IPS-20b (cell line): Measurements from ENCODE around the gene SFT2D2.
"Not testable (repeated sequence)": the region's sequence is repeated elsewhere in the genome, so short reads cannot be mapped to it uniquely, and the experiment has no call there.

ENCODE experiments used
- H3K27ac ChIP-seq: one replicate; pipeline ENCODE4 v1.5.1; 2013; ENCODE audit warnings: low read length
- H3K27me3 ChIP-seq: 2 replicates; pipeline ENCODE4 v1.6.1; 2013; ENCODE audit warnings: mild to moderate bottlenecking, low read length, inconsistent platforms; ENCODE audit not compliant: insufficient read depth
- H3K36me3 ChIP-seq: 2 replicates; pipeline ENCODE4 v1.6.1; 2013; ENCODE audit warnings: low read depth, mild to moderate bottlenecking, inconsistent platforms, low read length, moderate library complexity; ENCODE audit not compliant: insufficient read depth
- H3K4me1 ChIP-seq: 2 replicates; pipeline ENCODE4 v1.6.1; 2013; ENCODE audit warnings: mild to moderate bottlenecking, control low read depth, inconsistent platforms, low read length, moderate library complexity; ENCODE audit not compliant: insufficient read depth
- H3K4me3 ChIP-seq: 2 replicates; pipeline ENCODE4 v1.5.1; 2013; ENCODE audit warnings: mild to moderate bottlenecking, low read length, inconsistent platforms
- H3K9ac ChIP-seq: 2 replicates; pipeline ENCODE4 v1.6.1; 2013; ENCODE audit warnings: low read depth, mild to moderate bottlenecking, inconsistent platforms, low read length, moderate library complexity
- H3K9me3 ChIP-seq: 2 replicates; pipeline ENCODE4 v1.6.1; 2013; ENCODE audit warnings: mild to moderate bottlenecking, low read depth, low read length, inconsistent platforms; ENCODE audit not compliant: insufficient read depth

Gene SFT2D2

GRCh38 chr1:168202941-168203654, 22.7 kb upstream of the SFT2D2 start:
- H3K9me3 ChIP-seq: peaks cover 7% of the 10 kb centered on the region
- no peaks in the 10 kb centered on the region for H3K27me3 ChIP-seq
- H3K9ac ChIP-seq: no peak overlapping the region
- peaks cover 17% of the 10 kb centered on the region; the same call in 1 of the 2 replicates for H3K36me3 ChIP-seq
- no peak overlapping the region for H3K4me3 ChIP-seq
- no peak overlapping the region for H3K27ac ChIP-seq
- H3K4me1 ChIP-seq: no peaks in the 10 kb centered on the region

DNA sequence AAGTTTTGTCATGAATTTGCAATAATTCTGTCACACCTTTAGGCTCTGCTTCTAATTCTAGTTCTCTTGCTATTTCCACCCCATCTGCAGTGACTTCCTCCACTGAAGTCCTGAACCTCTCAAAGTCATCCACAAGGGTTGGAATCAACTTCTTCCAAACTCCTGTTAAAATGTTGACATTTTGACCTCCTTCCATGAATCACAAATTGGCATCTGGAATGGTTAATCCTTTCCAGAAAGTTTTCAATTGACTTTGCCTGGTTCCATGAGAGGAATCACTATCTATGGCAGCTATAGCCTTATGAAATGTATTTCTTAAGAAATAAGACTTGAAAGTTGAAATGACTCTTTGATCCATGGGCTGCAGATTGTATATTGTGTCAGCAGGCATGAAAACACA, 19.7 kb upstream of the SFT2D2 start:
- H3K4me3 ChIP-seq: no peak overlapping the region
- no peaks in the 10 kb centered on the region for H3K4me1 ChIP-seq

GRCh38 chr1:168207673-168208072, 18.1 kb upstream of the SFT2D2 start:
- H3K27me3 ChIP-seq, H3K27ac ChIP-seq, H3K36me3 ChIP-seq, H3K4me3 ChIP-seq, H3K9ac ChIP-seq, H3K4me1 ChIP-seq: not testable (repeated sequence)
- H3K9me3 ChIP-seq: peaks cover 14% of the 10 kb centered on the region

More for the DNA sequence above, 19.7 kb upstream of the SFT2D2 start:
- no peak overlapping the region for H3K9ac ChIP-seq
- no peaks in the 10 kb centered on the region for H3K36me3 ChIP-seq
- peaks cover 9% of the 10 kb centered on the region for H3K9me3 ChIP-seq
- H3K27me3 ChIP-seq: no peaks in the 10 kb centered on the region
- H3K27ac ChIP-seq: no peak overlapping the region

GRCh38 chr1:168210312-168210711, 15.5 kb upstream of the SFT2D2 start:
- H3K27ac ChIP-seq: no peak overlapping the region
- no peaks in the 10 kb centered on the region for H3K36me3 ChIP-seq

GRCh38 chr1:168213349-168213748, 12.5 kb upstream of the SFT2D2 start:
- H3K27ac ChIP-seq: no peak overlapping the region
- no peak overlapping the region for H3K4me3 ChIP-seq
- H3K9me3 ChIP-seq: peaks cover 7% of the 10 kb centered on the region; the same call in 1 of the 2 replicates
- H3K4me1 ChIP-seq: peaks cover 4% of the 10 kb centered on the region; the same call in 1 of the 2 replicates
- no peak overlapping the region for H3K9ac ChIP-seq
- no peaks in the 10 kb centered on the region for H3K36me3 ChIP-seq
- H3K27me3 ChIP-seq: no peaks in the 10 kb centered on the region

More at GRCh38 chr1:168210312-168210711, 15.5 kb upstream of the SFT2D2 start:
- Histone ChIP-seq H3K4me1 (no peaks in the 10 kb centered on the region), H3K27me3 (no peaks in the 10 kb centered on the region), H3K4me3 (no peak overlapping the region), H3K9ac (no peak overlapping the region), H3K9me3 (peaks cover 14% of the 10 kb centered on the region)

- Histone ChIP-seq H3K4me3 (no peak overlapping the region), H3K4me1 (peaks cover 8% of the 10 kb centered on the region), H3K9me3 (peaks cover 4% of the 10 kb centered on the region; the same call in 1 of the 2 replicates), H3K27me3 (no peaks in the 10 kb centered on the region), H3K36me3 (no peaks in the 10 kb centered on the region), H3K9ac (no peak overlapping the region), H3K27ac (no peak overlapping the region)
Measured at GRCh38 chr1:168216171-168216570, 9.6 kb upstream of the SFT2D2 start.

- H3K4me3 ChIP-seq: no peak overlapping the region
- peaks cover 8% of the 10 kb centered on the region for H3K4me1 ChIP-seq
- H3K27ac ChIP-seq: no peak overlapping the region
- H3K9ac ChIP-seq: no peak overlapping the region
- no peaks in the 10 kb centered on the region for H3K27me3 ChIP-seq
- no peaks in the 10 kb centered on the region for H3K36me3 ChIP-seq
- H3K9me3 ChIP-seq: no peaks in the 10 kb centered on the region
Measured at GRCh38 chr1:168217664-168218063, 8.1 kb upstream of the SFT2D2 start.

DNA sequence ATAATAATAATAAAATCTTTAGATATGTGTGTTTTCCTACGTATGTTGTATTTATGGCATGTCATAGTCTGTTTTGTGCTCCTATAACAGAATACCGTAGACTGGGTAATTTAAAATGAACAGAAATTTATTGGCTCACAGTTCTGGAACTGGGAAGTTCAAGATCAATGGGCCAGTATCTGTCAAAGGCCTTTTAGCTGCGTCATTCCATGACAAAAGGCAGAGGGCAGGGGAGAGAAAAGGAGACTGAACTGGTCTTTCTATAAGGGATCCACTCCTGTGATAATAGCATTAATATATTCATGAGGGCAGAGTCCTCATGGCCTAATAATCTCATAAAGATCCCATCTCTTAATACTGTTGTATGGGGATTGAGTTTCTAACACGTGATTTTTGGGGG, 7.1 kb upstream of the SFT2D2 start:
- Histone ChIP-seq H3K4me1 (peaks cover 8% of the 10 kb centered on the region), H3K27ac (no peak overlapping the region), H3K4me3 (no peak overlapping the region), H3K36me3 (no peaks in the 10 kb centered on the region), H3K9me3 (no peaks in the 10 kb centered on the region; the same call in 1 of the 2 replicates), H3K9ac (no peak overlapping the region), H3K27me3 (no peaks in the 10 kb centered on the region)

- no peaks in the 10 kb centered on the region for H3K36me3 ChIP-seq
- H3K27me3 ChIP-seq: no peaks in the 10 kb centered on the region
- no peak overlapping the region for H3K9ac ChIP-seq
- no peaks in the 10 kb centered on the region; the same call in 1 of the 2 replicates for H3K9me3 ChIP-seq
- H3K27ac ChIP-seq: no peak overlapping the region
- H3K4me3 ChIP-seq: no peak overlapping the region
- H3K4me1 ChIP-seq: peaks cover 8% of the 10 kb centered on the region
Measured at GRCh38 chr1:168220470-168220871, 5.3 kb upstream of the SFT2D2 start.

GRCh38 chr1:168221275-168221674, 4.5 kb upstream of the SFT2D2 start:
- H3K4me3 ChIP-seq: no peak overlapping the region
- H3K27me3 ChIP-seq: no peaks in the 10 kb centered on the region; the same call in 1 of the 2 replicates
- no peaks in the 10 kb centered on the region; the same call in 1 of the 2 replicates for H3K9me3 ChIP-seq
- no peak overlapping the region for H3K27ac ChIP-seq
- H3K36me3 ChIP-seq: no peaks in the 10 kb centered on the region
- no peak overlapping the region for H3K9ac ChIP-seq
- peaks cover 8% of the 10 kb centered on the region for H3K4me1 ChIP-seq

GRCh38 chr1:168223261-168223660, 2.5 kb upstream of the SFT2D2 start:
- Histone ChIP-seq H3K36me3 (no peaks in the 10 kb centered on the region), H3K4me1 (peaks cover 11% of the 10 kb centered on the region), H3K27me3 (peaks cover 3% of the 10 kb centered on the region; the same call in 1 of the 2 replicates), H3K4me3 (no peak overlapping the region), H3K9ac (no peak overlapping the region), H3K27ac (no peak overlapping the region), H3K9me3 (no peaks in the 10 kb centered on the region; the same call in 1 of the 2 replicates)
